ENCODE data around the gene RASSF5.
A peak's percentile ranks its signal among the peaks of the same experiment; 100 is the strongest.

Gene RASSF5

DNA sequence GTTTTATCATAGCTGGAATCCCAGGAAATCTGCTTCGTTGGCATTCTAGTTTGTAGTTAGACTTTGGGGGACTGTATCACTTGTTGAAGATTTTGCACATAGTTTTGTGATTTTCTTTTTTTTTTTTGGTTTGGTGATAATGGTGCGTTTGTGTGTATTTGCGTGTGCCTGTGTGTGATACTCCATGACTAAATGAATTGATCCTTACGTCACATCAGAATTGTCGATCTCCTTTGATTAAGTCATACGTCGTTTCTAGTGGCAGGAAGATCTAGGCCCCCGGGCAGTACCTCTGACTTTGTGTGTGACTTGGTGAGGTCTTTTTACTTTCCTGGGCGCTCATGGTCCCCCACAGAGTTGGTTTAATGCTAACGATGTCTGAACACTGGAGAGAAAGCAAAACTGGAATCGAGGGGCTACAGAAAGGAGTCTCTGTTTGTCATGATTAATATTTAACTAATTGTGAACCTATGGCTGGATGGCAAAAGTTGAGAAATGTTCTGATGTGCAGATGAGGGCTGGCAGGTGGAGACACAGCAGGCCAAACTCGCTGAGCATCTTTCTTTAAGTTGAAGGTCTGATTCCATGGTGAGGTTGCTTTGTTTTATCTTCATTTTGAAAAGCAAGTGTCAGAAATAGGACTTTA lies 2.4 kb downstream of the RASSF5 start:
- DNase-seq (ENCODE audit: insufficient read length, low spot score), result no peak
- no peak for TF ChIP-seq POLR2A (IDR thresholded peaks at IDR 0.05; ENCODE audit: low read depth, low read length)
- TF ChIP-seq PAX5 (IDR thresholded peaks at IDR 0.05; ENCODE audit: insufficient read depth, low read length, severe bottlenecking), result no peak
- TF ChIP-seq SPI1 (IDR thresholded peaks at IDR 0.05; ENCODE audit: low read depth, low read length), result no peak
- TF ChIP-seq POLR2AphosphoS5 (IDR thresholded peaks at IDR 0.05; ENCODE audit: low read depth, low read length), result no peak
- TF ChIP-seq TAF1 (IDR thresholded peaks at IDR 0.05; ENCODE audit: low read depth, low read length), result no peak
- no peak for TF ChIP-seq POU2F2 (IDR thresholded peaks at IDR 0.05; ENCODE audit: low read depth, low read length)
- FAIRE-seq, result no peak

DNA sequence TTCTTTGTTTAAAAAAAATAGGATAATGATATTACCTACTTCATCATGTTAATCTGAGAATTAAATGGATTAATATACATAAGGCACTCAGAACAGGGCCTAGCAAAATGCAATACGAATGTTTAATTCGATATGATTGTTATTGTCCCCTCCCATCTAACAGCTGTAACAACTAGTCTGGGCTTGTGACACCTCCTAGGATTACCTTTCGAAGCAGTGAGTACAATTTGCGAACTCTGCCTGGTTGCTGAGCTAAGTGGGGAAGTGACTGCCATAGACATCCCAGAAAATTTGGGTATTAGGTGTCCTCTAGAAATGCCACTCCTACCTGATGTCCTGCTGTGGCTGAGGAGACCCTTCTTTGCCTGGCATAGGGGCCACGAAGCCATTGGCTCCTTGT lies 3.0 kb downstream of the RASSF5 start:
- no peak for TF ChIP-seq POLR2AphosphoS5 (IDR thresholded peaks at IDR 0.05; ENCODE audit: low read depth, low read length)
- TF ChIP-seq TAF1 (IDR thresholded peaks at IDR 0.05; ENCODE audit: low read depth, low read length), result no peak
- no peak for TF ChIP-seq POU2F2 (IDR thresholded peaks at IDR 0.05; ENCODE audit: low read depth, low read length)
- TF ChIP-seq SPI1 (IDR thresholded peaks at IDR 0.05; ENCODE audit: low read depth, low read length), result no peak
- no peak for TF ChIP-seq POLR2A (IDR thresholded peaks at IDR 0.05; ENCODE audit: low read depth, low read length)
- no peak for TF ChIP-seq PAX5 (IDR thresholded peaks at IDR 0.05; ENCODE audit: insufficient read depth, low read length, severe bottlenecking)
- no peak for DNase-seq (ENCODE audit: insufficient read length, low spot score)
- FAIRE-seq, result no peak

DNA sequence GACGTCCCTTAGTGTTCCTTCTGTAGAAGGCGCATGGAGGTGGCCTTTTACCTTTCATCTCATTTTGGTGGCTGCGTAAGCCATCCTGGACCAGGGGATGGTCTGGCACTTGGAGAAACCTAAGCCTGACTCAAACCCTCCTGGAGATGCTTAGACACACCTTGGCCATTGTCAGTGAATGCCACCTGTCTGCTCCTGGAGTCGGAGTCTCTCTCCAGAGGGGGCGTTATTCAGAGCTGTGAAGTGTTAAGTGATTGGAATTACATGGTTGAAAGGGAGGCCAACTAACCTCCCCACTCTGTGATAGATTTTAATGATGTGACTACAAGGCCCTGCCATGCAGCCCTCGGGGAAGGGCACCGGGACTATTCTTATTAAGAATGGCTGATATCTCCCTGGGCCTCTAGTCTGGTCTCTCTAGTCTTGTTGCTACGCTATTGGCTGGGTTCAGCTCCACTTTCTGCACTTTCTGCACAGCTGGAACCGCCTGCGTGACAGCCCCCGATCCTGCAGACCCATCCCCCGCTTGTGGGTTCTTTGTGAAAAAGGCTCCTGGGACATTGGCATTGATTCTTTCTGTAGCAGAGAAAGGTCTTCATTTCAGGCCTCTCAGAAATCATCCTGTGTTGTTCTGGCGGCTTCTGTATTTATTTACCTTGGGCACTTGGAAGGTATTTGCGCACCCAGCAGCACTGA lies 4.2 kb downstream of the RASSF5 start:
- no peak for TF ChIP-seq POLR2A (IDR thresholded peaks at IDR 0.05; ENCODE audit: low read depth, low read length)
- DNase-seq (ENCODE audit: insufficient read length, low spot score) (no peak), FAIRE-seq (no peak)

DNA sequence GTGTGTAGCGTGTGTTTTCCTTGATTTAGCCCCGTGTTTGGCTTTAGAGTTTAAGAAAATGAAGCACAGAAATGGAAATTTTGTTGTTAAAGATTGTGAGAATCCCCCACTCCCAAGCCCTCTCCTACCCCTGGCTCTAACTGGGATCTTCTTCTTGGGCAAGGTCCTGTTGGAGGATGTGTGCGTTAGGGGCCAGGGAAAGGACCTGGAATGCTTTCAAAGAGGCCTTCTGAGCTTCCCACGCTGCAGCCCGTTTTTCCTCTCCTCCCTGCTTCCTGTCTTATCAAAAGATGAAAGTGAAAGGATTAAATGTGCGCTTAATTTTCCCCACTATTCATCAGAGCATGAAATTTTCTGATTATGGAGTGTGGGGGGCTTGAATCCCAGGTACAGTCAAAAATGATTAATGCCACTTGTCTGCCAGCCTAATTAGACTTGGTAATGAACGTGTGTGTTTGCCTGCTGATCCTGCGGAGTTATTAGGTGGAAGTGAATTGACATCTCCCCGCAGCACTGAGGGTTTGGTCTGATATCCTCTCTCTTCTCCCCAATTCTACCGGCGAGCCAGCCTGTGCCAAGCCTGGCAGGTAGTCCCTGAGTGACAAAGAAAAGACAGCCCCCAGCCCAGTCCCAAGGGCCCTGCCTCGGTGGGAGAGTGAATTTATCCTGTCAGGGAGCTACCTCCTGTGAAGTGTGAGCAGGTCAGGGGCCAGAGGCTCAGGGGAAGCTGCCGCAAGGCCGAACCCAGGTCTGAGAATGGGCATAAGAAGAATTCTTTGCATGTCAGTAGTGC lies 4.9 kb downstream of the RASSF5 start:
- FAIRE-seq (no peak), DNase-seq (ENCODE audit: insufficient read length, low spot score) (no peak)
- TF ChIP-seq POLR2A (IDR thresholded peaks at IDR 0.05; ENCODE audit: low read depth, low read length), result no peak
- TF ChIP-seq POU2F2 (IDR thresholded peaks at IDR 0.05; ENCODE audit: low read depth, low read length), result no peak
- TF ChIP-seq SPI1 (IDR thresholded peaks at IDR 0.05; ENCODE audit: low read depth, low read length), result no peak
- TF ChIP-seq POLR2AphosphoS5 (IDR thresholded peaks at IDR 0.05; ENCODE audit: low read depth, low read length), result no peak
- no peak for TF ChIP-seq PAX5 (IDR thresholded peaks at IDR 0.05; ENCODE audit: insufficient read depth, low read length, severe bottlenecking)
- no peak for TF ChIP-seq TAF1 (IDR thresholded peaks at IDR 0.05; ENCODE audit: low read depth, low read length)

DNA sequence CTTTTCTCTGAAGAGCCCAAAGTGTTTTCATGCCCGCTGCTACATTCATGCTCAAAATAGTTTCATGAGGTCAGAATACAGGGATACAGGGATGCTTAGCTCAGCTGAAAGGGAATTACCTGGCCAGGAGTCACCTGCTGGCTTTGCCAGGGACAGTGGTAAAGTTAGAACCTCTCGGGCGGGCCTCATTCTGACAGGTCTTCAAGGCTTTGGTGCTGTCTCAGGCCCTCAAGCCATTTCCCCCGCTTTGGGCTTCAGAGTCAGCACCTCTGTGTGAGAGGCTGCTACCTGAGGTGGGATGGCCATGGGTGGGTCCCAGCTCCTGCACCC lies 5.5 kb downstream of the RASSF5 start:
- DNase-seq (ENCODE audit: insufficient read length, low spot score) (no peak), FAIRE-seq (no peak)
- TF ChIP-seq POLR2AphosphoS5 (IDR thresholded peaks at IDR 0.05; ENCODE audit: low read depth, low read length) (no peak), POLR2A (IDR thresholded peaks at IDR 0.05; ENCODE audit: low read depth, low read length) (no peak), TAF1 (IDR thresholded peaks at IDR 0.05; ENCODE audit: low read depth, low read length) (no peak), SPI1 (IDR thresholded peaks at IDR 0.05; ENCODE audit: low read depth, low read length) (no peak), POU2F2 (IDR thresholded peaks at IDR 0.05; ENCODE audit: low read depth, low read length) (no peak), PAX5 (IDR thresholded peaks at IDR 0.05; ENCODE audit: insufficient read depth, low read length, severe bottlenecking) (no peak)

DNA sequence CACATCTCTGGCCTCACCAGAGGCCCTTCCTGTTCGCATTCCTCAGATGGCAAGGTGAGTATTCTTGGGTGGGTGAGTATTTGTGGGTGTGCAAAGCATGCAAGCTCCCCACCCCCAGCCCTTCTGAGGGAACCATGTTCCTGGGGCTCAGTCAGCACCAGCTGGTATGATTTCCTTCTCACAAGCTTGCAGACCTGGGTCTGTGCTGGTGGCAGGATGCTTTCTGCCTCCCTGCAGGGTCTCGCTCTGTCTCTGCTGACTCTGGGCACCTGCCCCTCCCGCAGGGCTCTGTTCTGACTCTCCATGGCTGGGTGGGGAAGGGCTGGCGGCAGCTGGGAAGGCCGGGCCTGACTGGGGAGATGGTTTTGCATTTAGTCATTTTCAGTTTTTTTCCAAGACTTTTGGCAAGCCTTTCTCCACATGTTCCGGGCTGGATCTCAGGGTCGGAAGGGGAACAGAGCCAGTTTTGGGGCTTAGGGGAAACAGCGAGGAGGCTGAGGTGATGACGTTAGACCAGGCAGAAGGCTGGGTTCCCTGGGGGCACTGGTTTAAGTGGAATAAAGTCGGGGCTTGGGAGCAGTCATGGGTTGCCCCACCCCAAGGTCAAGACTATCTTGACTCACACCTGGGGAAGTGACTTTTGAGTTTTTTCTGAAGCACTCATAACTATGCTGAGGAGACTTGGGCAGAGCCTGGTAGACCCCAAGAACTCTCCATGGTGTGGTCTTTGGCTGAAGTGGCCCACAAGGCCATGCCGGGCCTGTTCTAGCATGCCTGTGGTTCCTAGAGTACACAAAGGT lies 6.2 kb downstream of the RASSF5 start:
- no peak for TF ChIP-seq POLR2A (IDR thresholded peaks at IDR 0.05; ENCODE audit: low read depth, low read length)
- TF ChIP-seq PAX5 (IDR thresholded peaks at IDR 0.05; ENCODE audit: insufficient read depth, low read length, severe bottlenecking), result no peak
- no peak for TF ChIP-seq TAF1 (IDR thresholded peaks at IDR 0.05; ENCODE audit: low read depth, low read length)
- no peak for TF ChIP-seq SPI1 (IDR thresholded peaks at IDR 0.05; ENCODE audit: low read depth, low read length)
- no peak for TF ChIP-seq POLR2AphosphoS5 (IDR thresholded peaks at IDR 0.05; ENCODE audit: low read depth, low read length)
- TF ChIP-seq POU2F2 (IDR thresholded peaks at IDR 0.05; ENCODE audit: low read depth, low read length), result no peak
- no peak for DNase-seq (ENCODE audit: insufficient read length, low spot score)
- FAIRE-seq, result no peak

DNA sequence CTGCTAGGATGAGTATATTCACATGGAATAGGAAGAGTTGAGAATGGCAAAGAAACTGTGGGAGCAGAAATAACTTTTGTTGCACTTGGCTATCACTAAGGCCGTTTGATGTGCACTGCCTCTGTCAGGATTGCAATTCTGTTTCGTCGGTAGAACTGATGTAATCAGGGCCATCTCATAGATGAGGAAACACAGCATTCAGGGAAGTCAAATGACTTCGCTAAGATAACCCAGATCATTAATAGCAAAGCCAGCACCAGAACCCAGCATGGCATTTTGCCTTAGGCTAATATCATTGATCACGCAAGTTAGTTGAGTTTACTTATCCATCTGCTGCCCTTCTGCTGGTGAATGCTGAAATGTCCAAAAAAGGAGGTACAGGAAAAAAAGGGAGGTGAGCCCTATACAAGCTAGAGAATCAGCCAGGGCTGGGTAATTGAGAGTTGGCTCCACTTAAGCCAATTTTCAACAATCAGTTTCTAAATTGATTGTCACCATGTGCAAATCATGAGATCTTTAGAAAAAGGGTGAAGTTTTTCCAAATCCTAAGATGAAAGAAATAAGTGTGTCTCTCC lies 7.6 kb downstream of the RASSF5 start:
- FAIRE-seq (peak; percentile 13), DNase-seq (ENCODE audit: insufficient read length, low spot score) (no peak)
- TF ChIP-seq POU2F2 (IDR thresholded peaks at IDR 0.05; ENCODE audit: low read depth, low read length) (no peak), SPI1 (IDR thresholded peaks at IDR 0.05; ENCODE audit: low read depth, low read length) (no peak), PAX5 (IDR thresholded peaks at IDR 0.05; ENCODE audit: insufficient read depth, low read length, severe bottlenecking) (no peak), POLR2AphosphoS5 (IDR thresholded peaks at IDR 0.05; ENCODE audit: low read depth, low read length) (no peak), TAF1 (IDR thresholded peaks at IDR 0.05; ENCODE audit: low read depth, low read length) (no peak), POLR2A (IDR thresholded peaks at IDR 0.05; ENCODE audit: low read depth, low read length) (no peak)

DNA sequence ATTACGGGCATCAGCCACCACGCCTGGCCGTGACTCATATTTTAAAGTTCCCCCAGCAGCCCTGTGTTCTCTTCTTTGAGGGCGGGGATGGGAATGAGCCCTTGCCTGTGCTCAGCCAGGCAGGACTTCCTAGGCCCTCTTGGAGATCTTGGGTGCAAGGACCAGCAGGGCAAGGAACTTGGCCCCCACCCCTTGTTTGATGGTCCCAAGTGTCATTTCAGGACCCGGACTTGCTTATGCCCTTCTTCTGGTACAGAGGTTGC lies 9.3 kb downstream of the RASSF5 start:
- no peak for DNase-seq (ENCODE audit: insufficient read length, low spot score)
- no peak for FAIRE-seq
- TF ChIP-seq PAX5 (IDR thresholded peaks at IDR 0.05; ENCODE audit: insufficient read depth, low read length, severe bottlenecking) (no peak), POLR2A (IDR thresholded peaks at IDR 0.05; ENCODE audit: low read depth, low read length) (no peak), POLR2AphosphoS5 (IDR thresholded peaks at IDR 0.05; ENCODE audit: low read depth, low read length) (no peak)

DNA sequence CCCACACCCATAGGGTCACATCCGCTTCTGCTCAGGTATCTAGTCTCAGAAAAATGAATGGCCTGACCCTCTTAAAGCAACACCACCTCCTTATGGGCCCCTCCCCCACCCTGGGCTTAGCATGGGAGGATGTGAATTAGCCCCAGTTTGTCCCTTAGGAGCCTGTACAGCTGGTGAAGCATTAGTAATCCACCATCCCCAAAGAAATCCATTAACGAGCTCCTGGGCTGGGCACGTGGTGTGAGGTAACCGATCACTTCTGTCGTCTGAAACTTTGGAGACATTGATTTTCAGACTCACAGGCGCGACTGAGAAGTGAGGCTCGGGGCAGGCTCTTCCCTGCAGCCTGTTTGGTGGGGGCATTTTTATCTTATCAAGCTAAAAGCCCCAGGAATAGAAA lies 10.5 kb downstream of the RASSF5 start:
- FAIRE-seq (no peak), DNase-seq (ENCODE audit: insufficient read length, low spot score) (no peak)
- TF ChIP-seq POU2F2 (IDR thresholded peaks at IDR 0.05; ENCODE audit: low read depth, low read length) (no peak), PAX5 (IDR thresholded peaks at IDR 0.05; ENCODE audit: insufficient read depth, low read length, severe bottlenecking) (no peak), POLR2A (IDR thresholded peaks at IDR 0.05; ENCODE audit: low read depth, low read length) (no peak), POLR2AphosphoS5 (IDR thresholded peaks at IDR 0.05; ENCODE audit: low read depth, low read length) (no peak), TAF1 (IDR thresholded peaks at IDR 0.05; ENCODE audit: low read depth, low read length) (no peak), SPI1 (IDR thresholded peaks at IDR 0.05; ENCODE audit: low read depth, low read length) (no peak)

All from GM12891 (cell line).